Calu3 (cell line): Measurements from ENCODE around the gene MECR. TPM values are rescaled to one million over a fixed set of nuclear protein-coding genes. Genes with fewer than 3 reads are reported as not detected.

Experiments
- BruUV-seq: library from RNA; stranded (reverse); fragments of 400-500 nt; replicated peaks from 2 replicates; lab custom pipeline; 2021; lab: Mats Ljungman, UMichigan
- CTCF ChIA-PET: fragments of 300-600 bp; sonication (Branson Sonifier 250); formaldehyde crosslinking; loops from one replicate; lab custom pipeline; 2022; ENCODE audit warnings: antibody characterized with exemption; lab: Charles Lee
- DNase-seq: peaks from one replicate; pipeline ENCODE4 v3.0.0; 2022
- H3K27ac Mint-ChIP-seq: one replicate; pipeline ENCODE4 v1.8.0; 2022; ENCODE audit warnings: mixed read lengths; ENCODE audit not compliant: unreplicated experiment
- H3K27me3 Mint-ChIP-seq: one replicate; pipeline ENCODE4 v1.8.0; 2022; ENCODE audit warnings: mixed read lengths; ENCODE audit not compliant: unreplicated experiment
- H3K36me3 Mint-ChIP-seq: one replicate; pipeline ENCODE4 v1.8.0; 2022; ENCODE audit warnings: mild to moderate bottlenecking, moderate library complexity, mixed read lengths; ENCODE audit not compliant: insufficient read depth, unreplicated experiment
- H3K4me1 Mint-ChIP-seq: one replicate; pipeline ENCODE4 v1.8.0; 2022; ENCODE audit warnings: mild to moderate bottlenecking, low read depth, mixed read lengths; ENCODE audit not compliant: unreplicated experiment
- H3K4me3 Mint-ChIP-seq: one replicate; pipeline ENCODE4 v1.8.0; 2022; ENCODE audit warnings: mild to moderate bottlenecking, low read depth, moderate library complexity, mixed read lengths; ENCODE audit not compliant: unreplicated experiment
- H3K9me3 Mint-ChIP-seq: one replicate; pipeline ENCODE4 v1.8.0; 2022; ENCODE audit warnings: low read depth, mixed read lengths; ENCODE audit not compliant: unreplicated experiment
- CTCF ChIP-seq: fragments of 200-600 bp; IDR thresholded peaks from one replicate; pipeline ENCODE4 v1.8.0; 2022; ENCODE audit warnings: antibody characterized with exemption; ENCODE audit not compliant: unreplicated experiment
- intact Hi-C: fragments of 100-400 bp; cut with micrococcal nuclease; formaldehyde crosslinking; loops from one replicate; pipeline ENCODE4 v1.10.0; 2022; ENCODE audit not compliant: unreplicated experiment
- total RNA-seq: library from RNA; stranded (reverse); gene quantifications from 2 replicates; pipeline ENCODE4 v1.2.3, GENCODE V29; 2022

MECR gene
- total RNA-seq, 1 experiment from 2014 or later, result 46.8 TPM

GRCh38 chr1:29195881-29196291, 34.8 kb downstream of the MECR start:
- no peaks in the 10 kb centered on the region for H3K4me1 Mint-ChIP-seq
- no peaks in the 10 kb centered on the region for H3K27me3 Mint-ChIP-seq
- no TSS peak for BruUV-seq
- no peak overlapping the region for H3K27ac Mint-ChIP-seq
- no peaks in the 10 kb centered on the region for H3K9me3 Mint-ChIP-seq
- intact Hi-C loops, result no loop called here
- H3K36me3 Mint-ChIP-seq, result peaks cover 28% of the 10 kb centered on the region
- DNase-seq, result no peak
- no peak for TF ChIP-seq CTCF
- no peak overlapping the region for H3K4me3 Mint-ChIP-seq
- CTCF ChIA-PET, result no interaction called here

DNA sequence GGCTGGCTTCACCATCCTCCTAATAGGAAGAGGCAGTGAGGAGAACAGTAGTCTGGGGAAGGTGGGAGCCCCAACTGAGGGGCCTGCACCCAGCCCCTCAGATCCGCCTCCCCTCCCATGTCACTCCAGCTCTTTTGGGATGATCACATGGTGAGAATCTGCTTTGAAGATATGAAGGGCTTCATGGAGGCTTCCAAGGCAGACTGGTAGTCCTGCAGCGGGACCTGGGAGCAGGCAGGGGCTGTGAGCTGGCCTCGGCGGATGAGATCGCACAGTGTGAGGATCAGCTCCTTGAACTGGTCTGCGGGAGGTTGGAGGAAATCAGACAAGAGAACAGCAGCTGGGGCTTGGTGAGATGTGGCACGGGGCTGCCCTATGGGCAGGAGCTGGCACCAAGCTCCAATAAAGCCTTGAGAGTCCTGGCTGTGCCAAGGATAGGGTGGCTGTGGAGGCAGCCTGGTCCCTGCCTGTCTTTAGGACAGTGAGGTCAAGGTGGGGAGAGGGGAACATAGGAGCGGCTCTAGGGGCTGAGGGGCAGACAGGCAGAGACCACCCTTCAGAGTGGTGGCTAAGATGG, 36.8 kb downstream of the MECR start:
- CTCF ChIA-PET, result interaction anchor here (0.7 to 1.4 kb wide), 2 partner anchors 12 to 551 kb away, joined by 4 read pairs; partner anchors contain the start of gene SRSF4
- Mint-ChIP-seq H3K9me3 (no peaks in the 10 kb centered on the region), H3K27ac (no peak overlapping the region), H3K36me3 (peaks cover 28% of the 10 kb centered on the region), H3K27me3 (no peaks in the 10 kb centered on the region), H3K4me1 (no peaks in the 10 kb centered on the region), H3K4me3 (no peak overlapping the region)
- DNase-seq, result no peak
- intact Hi-C loops, result no loop called here
- BruUV-seq, result no TSS peak
- TF ChIP-seq CTCF, result no peak

DNA sequence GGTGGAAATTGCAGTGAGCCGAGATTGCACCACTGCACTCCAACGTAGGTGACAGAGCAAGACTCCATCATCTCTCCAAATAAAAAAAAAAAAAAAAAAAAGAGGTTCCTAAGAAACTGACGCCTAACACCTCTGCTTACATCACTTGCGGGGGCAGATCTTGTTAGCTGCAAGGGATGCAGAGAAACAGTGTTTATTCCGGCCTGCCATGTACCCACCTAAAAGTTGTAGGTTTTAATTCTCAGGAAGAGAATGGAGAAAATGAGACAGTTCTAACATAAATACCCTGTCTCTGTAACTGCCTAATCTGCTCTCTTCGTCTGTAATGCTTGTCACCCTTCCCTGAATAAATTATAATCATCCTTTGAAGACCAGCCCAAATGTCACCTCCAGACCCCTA, 40.0 kb downstream of the MECR start:
- H3K27ac Mint-ChIP-seq, result no peak overlapping the region
- intact Hi-C loops, result no loop called here
- no peaks in the 10 kb centered on the region for H3K27me3 Mint-ChIP-seq
- H3K9me3 Mint-ChIP-seq, result no peaks in the 10 kb centered on the region
- BruUV-seq, result no TSS peak
- no peak for DNase-seq
- no peak overlapping the region for H3K4me3 Mint-ChIP-seq
- no peak for TF ChIP-seq CTCF
- H3K4me1 Mint-ChIP-seq, result peaks cover 9% of the 10 kb centered on the region
- H3K36me3 Mint-ChIP-seq, result peaks cover 27% of the 10 kb centered on the region
- CTCF ChIA-PET, result no interaction called here

DNA sequence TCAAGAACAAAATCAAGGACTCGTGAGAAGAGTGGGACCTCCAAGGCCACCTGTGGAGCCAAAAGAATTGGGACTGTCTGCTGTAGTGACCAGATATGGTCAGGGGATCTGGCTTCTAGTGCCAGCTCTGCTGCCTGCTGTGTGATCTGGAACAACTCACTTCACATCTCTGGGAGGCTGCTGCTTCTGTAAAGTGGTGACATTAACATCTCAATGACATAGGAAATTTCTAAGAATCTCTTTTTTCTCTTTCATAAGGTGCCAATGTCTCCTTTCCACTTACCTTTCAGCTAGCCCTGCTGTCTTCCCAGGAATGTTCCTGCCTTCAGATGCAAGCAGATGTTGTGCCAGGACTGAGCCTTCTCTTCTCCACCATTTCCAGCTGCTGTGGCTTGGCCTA, 44.0 kb downstream of the MECR start:
- CTCF ChIA-PET, result no interaction called here
- peak overlapping the region; percentile 22 for H3K27ac Mint-ChIP-seq
- no TSS peak for BruUV-seq
- intact Hi-C loops, result no loop called here
- H3K4me1 Mint-ChIP-seq, result peaks cover 10% of the 10 kb centered on the region
- no peak for DNase-seq
- H3K9me3 Mint-ChIP-seq, result no peaks in the 10 kb centered on the region
- no peaks in the 10 kb centered on the region for H3K27me3 Mint-ChIP-seq
- no peak overlapping the region for H3K4me3 Mint-ChIP-seq
- peaks cover 9% of the 10 kb centered on the region for H3K36me3 Mint-ChIP-seq
- TF ChIP-seq CTCF, result no peak
